GM18502 (cell line): ENCODE results near the gene ZNF768.
"Not testable (repeated sequence)": the region's sequence is repeated elsewhere in the genome, so short reads cannot be mapped to it uniquely, and the experiment has no call there.

Experiments
- ATAC-seq: cut with Tn5 transposase; IDR thresholded peaks from one replicate; pipeline ENCODE4 v1.9.1; 2021; ENCODE audit warnings: mild to moderate bottlenecking; ENCODE audit not compliant: unreplicated experiment, poor library complexity

ZNF768 gene

GRCh38 chr16:30556125-30556473, 29.7 kb upstream of the ZNF768 start:
- no peak for ATAC-seq

GRCh38 chr16:30555315-30556124, 29.2 kb upstream of the ZNF768 start:
- no peak for ATAC-seq

- ATAC-seq = no peak
Observed at GRCh38 chr16:30554557-30555314, 28.4 kb upstream of the ZNF768 start.

GRCh38 chr16:30553393-30553899, 27.1 kb upstream of the ZNF768 start:
- ATAC-seq = no peak

DNA sequence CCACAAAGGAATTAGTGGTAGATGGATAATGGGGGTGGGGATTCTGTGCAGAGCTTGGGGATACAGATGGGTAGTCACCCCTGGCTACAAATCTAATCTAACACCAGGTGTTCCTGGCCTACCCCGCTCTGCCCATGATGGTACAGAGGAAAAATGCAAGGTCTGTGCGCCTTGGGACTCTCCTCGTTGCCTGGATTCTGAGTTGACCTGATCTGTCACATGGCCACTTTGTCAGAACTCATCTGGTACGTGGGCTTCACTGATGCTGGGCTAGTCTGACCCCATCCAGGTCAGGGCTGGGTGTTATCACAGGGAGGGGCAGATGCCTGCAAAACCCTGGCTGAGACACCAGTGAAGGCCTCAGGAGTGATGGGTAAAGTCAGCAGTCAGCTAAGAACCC, 26.6 kb upstream of the ZNF768 start:
- no peak for ATAC-seq

DNA sequence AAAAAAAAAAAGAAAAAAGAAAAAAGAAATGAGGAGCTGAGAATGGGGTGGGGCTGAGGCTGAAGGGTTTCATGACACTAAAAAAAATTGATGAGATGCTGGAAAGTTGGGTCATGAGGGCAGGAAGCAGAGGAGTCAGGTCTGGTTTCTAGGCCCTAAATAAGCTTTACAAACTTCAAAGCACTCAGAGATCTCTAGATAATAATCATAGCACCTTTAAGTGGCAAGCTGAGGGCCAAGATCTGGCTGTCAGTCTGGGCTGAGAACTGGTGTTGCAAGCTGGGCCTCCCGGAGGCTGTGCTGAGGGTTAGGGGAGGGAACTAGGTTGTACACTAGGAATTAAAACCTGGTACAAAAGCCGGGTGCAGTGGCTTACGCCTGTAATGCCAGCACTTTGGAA, 25.4 kb upstream of the ZNF768 start:
- ATAC-seq = no peak

GRCh38 chr16:30548416-30549253, 22.3 kb upstream of the ZNF768 start:
- no peak for ATAC-seq

GRCh38 chr16:30546115-30546514, 19.7 kb upstream of the ZNF768 start:
- ATAC-seq = no peak

GRCh38 chr16:30543067-30543466, 16.7 kb upstream of the ZNF768 start:
- ATAC-seq = no peak

- ATAC-seq = no peak
Observed at GRCh38 chr16:30541502-30542329, 15.3 kb upstream of the ZNF768 start.

GRCh38 chr16:30540916-30541464, 14.6 kb upstream of the ZNF768 start:
- ATAC-seq = not testable (repeated sequence)

DNA sequence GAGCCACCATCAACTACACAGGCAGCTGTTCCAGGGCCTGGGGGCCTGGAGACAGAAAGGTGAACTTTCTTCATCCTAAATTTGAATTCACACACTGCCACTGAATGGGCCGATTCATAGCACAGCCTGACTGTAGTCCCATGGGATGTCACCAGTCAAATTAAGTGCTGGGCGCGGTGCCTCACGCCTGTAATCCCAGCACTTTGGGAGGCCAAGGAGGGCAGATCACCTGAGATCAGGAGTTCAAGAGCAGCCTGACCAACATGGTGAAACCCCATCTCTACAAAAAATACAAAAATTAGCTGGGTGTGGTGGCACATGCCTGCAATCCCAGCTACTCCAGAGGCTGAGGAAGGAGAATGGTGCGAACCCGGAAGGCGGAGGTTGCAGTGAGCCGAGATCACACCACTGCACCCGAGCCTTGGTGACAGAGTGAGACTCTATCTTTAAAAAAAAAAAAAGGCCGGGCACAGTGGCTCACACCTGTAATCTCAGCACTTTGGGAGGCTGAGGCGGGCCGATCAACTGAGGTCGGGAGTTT, 13.7 kb upstream of the ZNF768 start:
- ATAC-seq = not testable (repeated sequence)

GRCh38 chr16:30539000-30539964, 12.9 kb upstream of the ZNF768 start:
- no peak for ATAC-seq

DNA sequence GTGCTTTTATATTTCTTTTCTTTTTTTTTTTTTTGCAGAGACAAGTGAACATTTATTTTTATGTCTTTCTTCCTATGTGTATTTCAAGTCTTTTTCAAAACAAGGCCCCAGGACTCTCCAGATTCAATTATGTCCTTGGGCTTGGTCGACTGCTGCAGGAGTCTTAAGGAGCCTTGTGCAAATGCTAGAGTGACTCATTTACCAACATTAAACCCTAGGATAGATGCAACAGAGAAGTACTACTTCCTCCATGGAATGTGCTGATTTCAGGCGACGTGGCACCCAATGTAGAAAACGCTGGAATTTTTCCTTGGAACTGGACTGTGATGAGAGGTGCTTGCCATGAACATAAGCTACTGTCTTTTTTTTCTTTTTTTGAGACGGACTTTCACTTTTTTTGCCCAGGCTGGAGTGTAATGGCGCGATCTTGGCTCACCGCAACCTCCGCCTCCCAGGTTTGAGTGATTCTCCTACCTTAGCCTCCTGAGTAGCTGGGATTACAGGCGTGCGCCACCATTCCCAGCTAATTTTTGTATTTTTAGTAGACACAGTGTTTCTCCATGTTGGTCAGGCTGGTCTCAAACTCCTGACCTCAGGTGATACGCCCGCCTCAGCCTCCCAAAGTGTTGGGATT, 10.1 kb upstream of the ZNF768 start:
- ATAC-seq = not testable (repeated sequence)

GRCh38 chr16:30535777-30536190, 9.4 kb upstream of the ZNF768 start:
- no peak for ATAC-seq

DNA sequence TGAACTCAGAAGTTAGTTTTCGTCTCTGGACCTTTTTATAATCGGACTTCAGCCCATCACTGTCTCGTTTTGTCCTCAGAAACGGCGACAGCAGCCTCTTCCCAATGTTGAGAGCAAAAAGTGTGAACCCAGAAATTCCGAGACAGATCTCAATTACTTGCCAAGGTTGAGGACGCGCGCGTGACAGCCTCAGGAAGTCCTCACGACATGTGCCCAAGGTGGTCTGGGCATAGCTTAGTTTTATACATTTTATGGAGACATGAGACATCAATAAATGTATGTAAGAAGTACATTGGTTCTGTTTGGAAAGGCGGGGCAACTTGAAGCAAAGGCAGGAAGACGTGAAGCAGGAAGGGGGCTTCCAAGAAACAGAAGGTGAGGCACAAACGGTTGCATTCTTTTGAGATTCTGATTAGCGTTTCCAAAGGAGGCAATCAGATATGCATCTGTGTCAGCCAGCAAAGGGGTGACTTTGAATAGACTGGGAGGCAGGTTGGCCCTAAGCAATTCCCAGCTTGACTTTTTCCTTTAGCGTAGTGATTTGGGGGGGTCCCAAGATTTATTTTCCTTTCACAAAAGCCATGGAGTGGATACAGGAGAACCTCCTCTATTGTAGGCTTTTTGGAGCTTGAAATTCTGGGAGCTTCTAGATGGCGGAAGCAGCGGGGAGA, 8.9 kb upstream of the ZNF768 start:
- no peak for ATAC-seq
